ENCODE results near the gene PDE8A. TPM values are rescaled to one million over a fixed set of nuclear protein-coding genes. Genes with fewer than 3 reads are reported as not detected.

Gene PDE8A
- total RNA-seq, 1 experiment from 2014 or later: 30.4 TPM

- DNase-seq (ENCODE audit: low spot score): no peak
Measured at GRCh38 chr15:85120351-85121113, 138.9 kb downstream of the PDE8A start.

GRCh38 chr15:85124173-85124572 is 142.5 kb downstream of the PDE8A start:
- no peak for DNase-seq (ENCODE audit: low spot score)

GRCh38 chr15:85125056-85125661 is 143.5 kb downstream of the PDE8A start:
- peak; percentile 53 for DNase-seq (ENCODE audit: low spot score)

GRCh38 chr15:85128621-85129020 is 147.0 kb downstream of the PDE8A start:
- DNase-seq (ENCODE audit: low spot score): no peak

- no peak for DNase-seq (ENCODE audit: low spot score)
Measured at GRCh38 chr15:85129881-85130280, 148.2 kb downstream of the PDE8A start.

- DNase-seq (ENCODE audit: low spot score): no peak
Measured at GRCh38 chr15:85131915-85132314, 150.3 kb downstream of the PDE8A start.

GRCh38 chr15:85133709-85134108 is 152.1 kb downstream of the PDE8A start:
- no peak for DNase-seq (ENCODE audit: low spot score)

- DNase-seq (ENCODE audit: low spot score): no peak
Measured at GRCh38 chr15:85137489-85138168, 156.0 kb downstream of the PDE8A start.

GRCh38 chr15:85139391-85139790 is 157.7 kb downstream of the PDE8A start:
- DNase-seq (ENCODE audit: low spot score): no peak

GRCh38 chr15:85141726-85142125 is 160.1 kb downstream of the PDE8A start:
- DNase-seq (ENCODE audit: low spot score): no peak

- peak; percentile 22 for DNase-seq (ENCODE audit: low spot score)
Measured at GRCh38 chr15:85142312-85142711, 160.7 kb downstream of the PDE8A start.

GRCh38 chr15:85149465-85150129 is 167.9 kb downstream of the PDE8A start:
- DNase-seq (ENCODE audit: low spot score): no peak

GRCh38 chr15:85150130-85150480 is 168.4 kb downstream of the PDE8A start:
- no peak for DNase-seq (ENCODE audit: low spot score)

- no peak for DNase-seq (ENCODE audit: low spot score)
Measured at GRCh38 chr15:85151145-85151544, 169.5 kb downstream of the PDE8A start.

- no peak for DNase-seq (ENCODE audit: low spot score)
Measured at GRCh38 chr15:85151861-85152260, 170.2 kb downstream of the PDE8A start.

GRCh38 chr15:85154061-85154460 is 172.4 kb downstream of the PDE8A start:
- DNase-seq (ENCODE audit: low spot score): peak; percentile 35

- no peak for DNase-seq (ENCODE audit: low spot score)
Measured at GRCh38 chr15:85155360-85155759, 173.7 kb downstream of the PDE8A start.

- DNase-seq (ENCODE audit: low spot score): no peak
Measured at GRCh38 chr15:85155857-85156256, 174.2 kb downstream of the PDE8A start.

- no peak for DNase-seq (ENCODE audit: low spot score)
Measured at GRCh38 chr15:85157344-85157743, 175.7 kb downstream of the PDE8A start.

GRCh38 chr15:85162237-85162636 is 180.6 kb downstream of the PDE8A start:
- no peak for DNase-seq (ENCODE audit: low spot score)

GRCh38 chr15:85164841-85165466 is 183.3 kb downstream of the PDE8A start:
- DNase-seq (ENCODE audit: low spot score): peak; percentile 81

GRCh38 chr15:85167568-85167967 is 185.9 kb downstream of the PDE8A start:
- no peak for DNase-seq (ENCODE audit: low spot score)
